Islet precursor cell (in vitro differentiated cells): ENCODE data around the gene PPIL1.
"Not testable (repeated sequence)": the region's sequence is repeated elsewhere in the genome, so short reads cannot be mapped to it uniquely, and the experiment has no call there.

Experiments used
- DNase-seq: peaks from one replicate; pipeline ENCODE4 v3.0.0-alpha.2; 2018

The PPIL1 gene

DNA sequence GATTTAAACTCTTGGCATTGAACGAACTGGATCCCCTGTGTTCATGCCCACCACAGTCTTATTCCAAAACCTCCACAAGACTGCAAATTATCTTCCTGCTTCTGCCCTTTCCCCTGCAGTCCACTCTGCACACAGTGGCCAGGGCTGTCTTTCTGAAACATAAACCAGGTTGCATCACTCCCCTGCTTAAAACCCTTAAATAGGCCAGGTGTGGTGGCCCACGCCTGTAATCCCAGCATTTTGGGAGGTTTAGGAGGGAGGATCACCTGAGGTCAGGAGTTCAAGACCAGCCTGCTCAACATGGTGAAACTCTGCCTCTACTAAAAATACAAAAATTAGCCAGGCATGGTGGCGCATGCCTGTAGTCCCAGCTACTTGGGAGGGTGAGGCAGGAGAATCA, 61.6 kb downstream of the PPIL1 start:
- DNase-seq, result not testable (repeated sequence)

DNA sequence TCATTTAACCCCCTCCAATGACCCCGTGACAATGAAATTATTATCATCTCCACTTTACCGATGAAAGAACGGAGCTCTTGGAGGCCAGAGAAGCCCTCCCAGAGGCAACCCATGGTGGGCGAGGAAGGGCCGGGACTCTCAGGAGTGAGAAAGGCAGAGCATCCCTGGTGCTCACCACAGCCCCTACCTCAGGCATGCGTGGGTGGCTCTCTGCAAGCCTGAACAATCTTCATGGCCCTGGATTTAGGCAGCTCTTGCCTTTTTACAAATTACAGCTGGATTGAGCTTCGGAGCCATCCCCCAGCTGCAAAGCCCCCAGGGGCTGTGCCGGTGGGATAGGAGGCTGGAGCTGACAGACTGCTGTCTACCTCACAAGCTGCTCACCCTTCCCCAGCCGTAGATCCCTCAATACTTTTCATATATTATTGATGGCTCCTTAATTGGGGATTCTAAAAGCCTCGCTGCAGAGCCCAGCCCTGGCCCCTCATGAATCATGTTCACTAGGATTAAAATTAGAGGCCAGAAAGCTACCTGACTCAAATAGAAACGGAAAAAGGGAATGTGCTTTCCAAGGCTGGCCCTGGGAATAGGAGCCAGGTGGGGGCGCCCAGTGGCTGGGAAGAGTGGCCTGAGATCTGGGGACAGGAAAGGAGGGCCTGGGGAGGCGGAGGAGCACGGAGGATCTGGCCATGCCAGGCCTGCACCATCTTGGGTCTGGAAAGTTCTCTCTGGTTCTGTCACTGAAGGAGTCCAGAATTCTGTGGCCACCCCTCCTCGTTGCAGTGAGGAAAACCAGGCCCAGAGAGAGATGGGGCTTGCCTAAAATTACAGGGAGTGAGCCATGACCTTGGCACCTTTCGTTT, 64.4 kb downstream of the PPIL1 start:
- no peak for DNase-seq

GRCh38 chr6:36809156-36809555, 65.4 kb downstream of the PPIL1 start:
- DNase-seq, result no peak

DNA sequence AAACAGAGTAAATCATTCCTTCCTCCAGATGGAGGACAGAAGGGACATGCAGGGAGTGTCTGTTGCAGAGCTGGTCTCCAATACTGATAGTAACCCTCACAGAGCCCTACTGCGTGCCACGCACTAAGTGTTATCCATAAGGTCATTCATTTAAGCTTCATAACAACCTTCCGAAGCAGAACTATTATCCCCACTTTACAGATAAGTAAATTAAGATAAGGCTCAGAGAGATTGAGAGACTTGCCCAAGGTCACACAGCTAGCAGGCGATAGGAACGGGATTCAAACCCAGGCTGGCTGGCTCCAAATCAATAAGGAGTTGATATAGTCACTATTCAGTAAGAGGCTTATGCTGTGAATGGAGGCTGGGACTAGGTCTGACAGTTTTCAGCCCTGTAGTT, 66.0 kb downstream of the PPIL1 start:
- DNase-seq, result no peak

DNA sequence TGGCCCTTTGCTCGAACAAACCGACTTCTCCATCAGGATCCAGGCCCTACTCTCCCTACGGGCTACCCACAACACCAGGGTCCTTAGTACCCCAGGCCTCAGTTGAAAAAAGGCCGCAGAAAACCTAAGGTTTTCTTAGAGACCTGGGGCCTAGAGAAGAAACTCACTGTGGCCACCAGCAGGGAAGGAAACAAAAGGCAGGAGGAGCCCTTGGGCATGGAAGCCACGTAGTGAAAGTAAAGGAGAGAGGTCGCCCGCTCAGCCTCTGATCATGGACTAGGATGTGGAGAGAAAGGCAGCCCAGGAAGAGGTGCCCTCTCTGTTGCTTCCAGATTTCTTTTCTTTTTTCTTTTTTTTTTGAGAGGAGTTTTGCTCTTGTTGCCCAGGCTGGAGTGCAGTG, 66.9 kb downstream of the PPIL1 start:
- DNase-seq, result no peak

DNA sequence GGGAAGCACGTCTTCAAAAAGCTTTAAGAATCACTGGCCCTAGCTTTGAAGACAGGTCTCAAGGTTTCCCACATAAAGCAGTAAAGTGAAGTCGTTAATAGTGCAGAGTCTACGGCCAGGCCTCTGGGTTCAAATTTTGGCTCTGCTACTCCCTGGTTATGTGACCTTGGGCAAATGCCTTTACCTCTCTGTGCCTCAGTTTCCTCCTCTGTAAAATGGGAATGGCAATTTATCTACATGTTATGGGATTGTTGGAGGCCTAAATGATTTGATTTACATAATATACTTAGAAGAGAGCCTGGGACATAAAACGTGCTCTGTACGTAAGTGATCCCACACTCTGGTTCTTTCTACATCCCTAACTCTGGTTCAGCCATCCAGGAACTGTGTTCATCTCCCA, 67.5 kb downstream of the PPIL1 start:
- no peak for DNase-seq

DNA sequence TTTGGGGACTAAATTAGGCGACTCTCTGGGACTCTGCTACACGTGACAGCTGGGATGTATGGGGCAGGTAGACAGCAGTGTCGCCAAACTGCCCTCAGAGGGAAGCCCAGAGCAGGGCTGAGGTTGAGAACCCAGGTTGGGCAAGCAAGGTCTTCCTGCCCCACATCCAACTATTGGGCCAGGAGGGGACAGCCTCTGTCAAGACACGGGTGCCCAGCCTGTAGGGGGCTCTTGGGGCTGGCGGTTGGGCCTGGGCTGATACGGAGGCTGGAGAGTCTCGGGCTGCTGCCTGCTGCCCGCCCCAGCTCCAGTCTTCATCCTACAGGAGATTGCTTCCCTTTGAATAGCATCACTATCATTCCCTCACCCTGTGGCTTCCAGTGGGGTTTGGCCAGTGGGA, 68.7 kb downstream of the PPIL1 start:
- no peak for DNase-seq

DNA sequence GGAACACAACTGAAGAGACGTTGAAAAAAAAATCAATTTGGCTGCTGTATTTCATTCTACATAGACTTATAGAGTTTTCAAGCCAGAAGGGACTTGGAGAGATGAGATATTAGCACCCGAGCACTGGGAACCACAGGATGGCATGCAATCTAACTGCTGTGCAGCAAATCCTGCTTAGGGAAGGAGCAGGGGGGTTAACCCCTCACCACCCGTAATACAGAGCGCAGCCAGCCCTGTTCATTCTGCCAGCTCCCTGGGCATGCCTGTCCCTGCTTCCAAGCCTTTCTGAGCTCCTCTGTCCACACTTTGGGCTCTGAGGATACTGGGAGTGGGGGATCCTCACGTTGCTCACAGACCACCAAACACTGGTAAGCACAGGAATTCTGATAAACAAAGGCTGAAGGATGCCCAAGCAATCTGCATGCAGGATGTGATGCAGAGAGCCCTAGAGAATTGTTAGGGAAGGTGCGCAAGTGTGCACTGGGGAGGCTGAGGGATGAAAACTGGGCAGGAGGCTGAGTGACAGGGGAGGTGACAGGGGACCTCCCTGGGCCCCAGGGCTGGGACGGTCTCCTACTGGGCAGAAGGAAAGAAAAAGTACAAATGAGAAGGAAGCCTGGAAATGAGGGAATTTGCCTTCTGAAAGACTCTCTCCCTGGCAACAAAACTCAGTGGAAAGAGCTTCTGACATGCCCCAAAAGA, 69.4 kb downstream of the PPIL1 start:
- DNase-seq, result no peak
